Colon (tissue), 2 donors: ENCODE data around the gene COL16A1.

Source experiments
- FAIRE-seq: peaks from 2 replicates; lab custom pipeline; 2012; peaks lifted over from hg19 to GRCh38; lab: Jason Lieb, UNC
- donor health status: control.
- donor health status: control.

Gene COL16A1

DNA sequence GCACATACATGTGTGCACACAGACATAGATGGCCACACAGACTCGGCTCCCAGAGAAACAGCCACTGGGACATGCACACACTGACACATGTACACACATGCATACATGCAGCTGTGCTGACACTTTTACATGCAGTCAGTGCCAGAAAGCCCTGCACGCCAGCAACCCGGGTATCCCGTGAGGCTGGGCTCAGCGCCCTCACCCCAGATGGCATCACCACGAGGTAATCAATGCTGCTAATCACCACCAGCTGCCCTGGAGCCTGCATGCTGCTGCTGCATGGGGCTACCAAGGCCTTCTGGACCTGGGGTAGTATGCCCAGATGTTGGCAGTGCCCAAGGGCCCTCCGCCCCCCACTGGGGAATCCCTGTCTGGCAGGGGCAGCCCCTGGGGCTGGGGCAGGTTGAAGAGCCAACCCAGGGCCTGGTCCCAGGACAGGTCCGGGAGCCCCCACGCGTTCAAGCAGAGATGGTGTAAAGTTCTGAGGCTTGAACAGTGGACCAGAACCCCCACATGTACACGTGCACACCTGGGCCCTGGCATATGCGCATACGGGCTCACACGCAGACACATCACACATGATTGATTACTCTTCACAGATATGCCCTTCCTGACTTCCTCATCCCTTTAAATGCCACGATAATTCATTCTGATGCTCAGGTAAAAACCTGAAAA, 2.7 kb upstream of the COL16A1 start:
- no peak for FAIRE-seq

DNA sequence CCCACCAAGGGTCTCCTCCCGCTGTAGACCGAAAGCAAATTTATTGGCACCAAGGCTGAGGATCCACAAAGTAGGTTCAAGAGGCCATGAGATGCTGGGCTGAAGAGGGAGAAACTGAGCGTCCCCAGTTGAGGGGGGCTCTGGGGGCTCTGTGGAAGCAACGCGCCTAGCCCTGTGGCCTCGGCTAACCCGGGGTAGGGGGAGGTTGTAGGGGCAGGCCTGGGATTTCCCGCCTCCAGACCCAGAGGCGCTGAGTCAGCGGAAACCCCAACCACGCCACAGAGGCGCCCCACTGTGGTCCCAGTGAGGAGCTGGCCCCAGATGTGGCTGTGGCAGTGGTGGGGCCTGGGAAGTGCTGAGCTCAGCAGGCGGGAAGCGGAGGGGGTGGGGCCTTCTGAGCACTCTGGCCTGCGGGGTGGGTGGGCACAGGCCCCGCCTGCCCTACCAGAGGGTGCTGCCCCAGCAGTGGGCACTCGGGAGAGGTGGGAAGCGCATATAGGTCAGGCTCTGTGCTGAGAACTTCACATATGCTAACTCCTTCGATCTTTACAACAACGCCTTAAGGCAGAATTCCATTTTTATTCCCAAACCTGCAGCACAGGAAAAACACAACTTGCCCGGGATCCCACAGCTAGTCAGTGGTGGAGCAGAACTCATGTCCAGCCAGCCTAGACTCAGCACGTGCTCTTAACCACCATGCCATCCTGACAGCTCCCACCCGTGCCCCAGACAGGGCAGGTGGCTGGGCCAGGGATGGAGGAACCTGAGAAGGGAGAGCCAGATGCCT, 1.5 kb upstream of the COL16A1 start:
- no peak for FAIRE-seq

DNA sequence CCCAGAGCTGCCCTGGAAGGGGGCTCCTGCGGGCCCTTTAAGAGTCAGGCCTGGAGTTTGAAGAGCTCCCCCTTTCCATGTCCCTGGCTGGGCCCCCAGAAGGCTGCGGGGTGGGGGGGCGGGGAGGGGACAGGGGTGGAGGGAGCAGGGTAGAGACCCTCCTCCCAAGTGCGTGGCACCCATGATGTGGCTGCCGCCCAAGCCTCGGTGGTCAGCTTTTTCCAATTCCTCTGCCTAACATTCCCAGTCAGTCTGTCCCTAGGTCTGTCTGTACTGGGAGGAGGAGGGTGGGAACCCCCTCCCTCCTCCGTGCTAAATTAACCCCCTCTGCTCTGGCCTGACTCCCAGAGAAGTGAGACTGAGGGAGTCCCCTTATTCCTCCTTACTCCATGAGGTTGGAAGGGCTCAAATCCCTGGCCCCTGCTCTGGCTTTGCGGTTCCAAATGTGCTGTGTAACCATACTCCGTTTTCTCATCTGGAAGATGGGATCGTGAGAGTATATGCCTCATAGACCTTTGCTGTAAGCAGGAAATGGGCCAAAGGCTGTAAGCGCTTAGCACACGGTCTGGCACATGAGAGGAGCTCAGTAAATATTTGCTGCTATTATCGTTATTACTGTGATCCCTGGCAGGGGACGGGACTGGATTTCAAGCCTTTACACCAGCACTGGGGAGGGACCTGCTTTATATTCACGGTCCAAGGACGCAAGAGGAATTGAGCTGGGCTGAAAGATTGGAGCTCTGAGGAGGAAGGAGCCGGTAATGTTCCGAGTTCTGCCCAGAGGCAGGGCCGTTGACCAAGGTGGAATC, 658 bp upstream of the COL16A1 start:
- FAIRE-seq = no peak

DNA sequence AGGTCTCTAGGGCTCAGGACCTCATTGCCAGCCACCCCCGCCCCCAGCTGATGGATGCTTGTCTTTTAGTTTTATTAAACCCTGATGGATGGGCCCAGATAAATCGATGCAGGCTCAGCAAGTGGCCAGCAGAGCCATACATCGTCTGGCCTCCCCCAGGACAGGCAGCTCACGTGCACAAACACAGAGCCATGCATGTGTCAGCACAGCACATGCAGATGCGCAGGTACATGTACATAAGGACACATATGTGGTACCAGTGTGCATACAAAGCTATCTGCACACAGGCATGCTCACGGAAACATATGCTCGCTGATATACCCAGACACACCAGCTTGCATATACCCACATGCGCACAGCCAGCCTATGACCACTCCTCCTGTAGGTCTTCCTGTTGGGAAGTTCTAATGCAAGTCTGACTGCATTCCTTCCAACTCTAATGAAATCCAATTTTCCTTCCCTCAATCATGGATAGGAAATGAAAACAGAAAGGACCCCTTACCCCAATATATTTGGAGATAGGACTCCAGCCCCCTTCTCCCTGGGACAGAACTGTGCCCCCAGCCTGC, 897 bp downstream of the COL16A1 start:
- no peak for FAIRE-seq

DNA sequence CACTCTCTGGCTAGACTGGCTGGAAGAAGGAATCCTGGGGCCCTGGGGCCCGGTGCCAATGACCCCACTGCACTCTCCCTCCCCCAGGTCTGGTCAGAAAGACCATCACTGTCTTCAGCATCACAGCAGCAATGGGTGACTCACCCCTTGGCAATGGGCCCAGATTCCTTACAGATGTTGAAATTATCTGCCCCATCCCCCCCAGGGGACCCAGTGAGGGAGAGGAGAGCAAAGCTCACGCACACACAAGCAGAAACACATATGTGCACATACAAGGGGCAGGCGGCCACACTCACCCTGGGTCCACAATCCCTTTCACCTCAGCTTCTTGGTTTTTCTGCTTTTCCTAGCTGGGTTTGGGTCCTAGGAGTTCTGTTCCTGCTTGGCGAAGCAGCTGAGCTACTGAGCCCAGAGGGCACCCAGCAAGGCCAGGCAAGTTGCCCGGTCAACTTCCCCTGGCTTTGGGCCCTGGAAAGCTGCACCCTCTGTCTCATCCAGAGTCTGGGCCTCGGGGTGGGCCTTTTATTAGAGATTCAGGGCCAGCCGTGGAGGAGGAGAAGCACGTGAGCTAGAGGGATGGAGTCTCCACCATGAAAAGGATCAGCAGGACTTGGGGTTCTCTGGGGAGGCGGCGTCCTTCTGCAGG, 2.6 kb downstream of the COL16A1 start:
- FAIRE-seq = no peak

DNA sequence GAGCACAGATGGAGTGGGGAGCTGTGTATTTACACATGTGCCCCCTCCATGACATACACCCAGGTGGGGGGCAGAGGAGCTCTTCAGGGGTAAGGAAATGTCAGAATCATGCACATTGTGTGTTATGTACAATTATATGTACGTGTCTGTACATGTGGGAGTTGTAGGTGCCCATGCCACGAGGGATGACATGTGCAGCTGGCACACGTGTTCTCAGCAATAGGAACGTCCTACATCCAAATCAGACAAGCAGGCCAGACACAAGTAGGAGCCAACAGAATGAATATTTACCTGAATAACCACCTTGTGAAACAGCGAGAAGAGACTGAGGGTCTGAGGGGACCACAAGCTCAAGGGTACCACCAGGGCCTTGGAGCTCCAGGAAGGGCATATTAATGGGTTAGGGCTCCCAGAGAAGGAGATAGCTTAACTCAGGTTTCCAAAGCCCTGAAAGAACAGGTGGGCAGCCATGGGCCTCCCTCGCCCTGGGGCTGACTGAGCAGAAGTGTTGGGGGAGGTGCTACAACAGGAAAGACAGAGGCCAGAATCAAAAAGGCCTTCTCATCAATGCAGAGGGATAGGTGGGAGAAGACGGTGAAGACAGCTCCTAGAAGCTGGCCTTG, 3.2 kb downstream of the COL16A1 start:
- FAIRE-seq = no peak

GRCh38 chr1:31699341-31699891, 4.4 kb downstream of the COL16A1 start:
- FAIRE-seq = no peak

DNA sequence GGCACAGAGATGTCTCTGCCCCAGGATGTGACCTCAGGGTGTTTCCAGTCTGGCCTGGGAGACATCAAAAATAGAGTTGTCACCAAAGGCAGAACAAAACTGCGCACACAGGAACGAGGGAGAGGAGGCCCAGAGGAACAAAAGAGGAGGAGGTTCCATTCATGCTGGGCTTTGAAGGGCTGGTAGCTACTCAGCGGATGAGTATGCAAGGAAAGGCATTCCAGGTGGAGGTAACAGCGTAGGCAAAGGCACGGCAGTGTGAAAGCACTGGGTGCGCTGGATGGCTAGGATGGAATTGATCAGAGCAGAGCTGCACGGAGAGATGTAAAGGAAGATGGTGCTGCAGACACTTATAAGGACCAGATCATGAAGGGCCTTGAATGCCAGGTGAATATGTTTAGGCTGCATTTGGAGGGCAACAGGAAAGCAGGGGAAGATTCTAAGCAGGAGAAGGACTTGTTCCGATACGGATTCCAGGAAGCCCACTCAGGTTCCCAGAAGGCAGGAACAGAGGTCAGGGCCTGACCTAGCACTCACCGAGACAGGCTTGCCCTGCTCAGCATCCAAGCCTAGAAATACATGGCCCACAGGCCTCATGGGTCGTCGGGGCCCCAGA, 6.3 kb downstream of the COL16A1 start:
- FAIRE-seq = no peak

DNA sequence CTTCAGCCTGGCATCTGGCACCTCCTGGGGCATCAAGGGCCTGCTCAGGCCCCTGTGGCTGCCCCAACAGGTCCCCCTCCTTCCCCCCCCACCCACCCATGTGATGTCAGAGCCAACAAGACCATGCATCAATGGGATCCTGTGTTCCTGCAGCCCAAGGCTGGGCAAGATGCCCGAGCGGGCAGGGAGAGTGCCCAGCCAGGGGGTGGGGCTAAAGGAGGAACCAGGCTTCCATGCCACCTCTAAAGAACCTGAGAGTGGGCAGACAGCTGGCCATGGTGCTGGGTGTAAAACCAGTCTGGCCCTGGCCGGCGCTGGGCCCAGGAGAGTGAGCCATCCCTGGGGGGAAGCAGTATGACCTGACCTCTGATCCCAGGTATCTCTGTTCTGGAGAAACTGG, 7.6 kb downstream of the COL16A1 start:
- no peak for FAIRE-seq

DNA sequence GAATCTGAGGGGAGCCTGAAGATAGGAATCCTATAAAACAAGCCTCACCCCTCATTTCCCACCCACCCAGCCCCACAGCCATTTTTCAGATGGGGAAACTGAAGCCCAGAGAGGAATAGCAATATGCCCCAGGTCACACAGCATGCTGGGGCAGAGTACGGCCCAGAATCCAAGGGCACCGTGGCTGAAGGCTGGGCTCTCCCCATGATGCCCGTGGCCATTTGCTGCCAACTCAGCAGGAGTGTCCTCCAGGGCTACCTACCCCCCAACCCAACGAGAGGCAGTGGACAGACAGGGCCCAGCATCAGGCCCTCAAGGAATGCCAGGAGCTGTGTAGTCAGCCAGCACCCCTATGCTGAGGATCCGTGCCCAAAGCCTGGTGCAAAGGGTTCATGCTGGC, 8.5 kb downstream of the COL16A1 start:
- no peak for FAIRE-seq

GRCh38 chr1:31694964-31695313, 8.9 kb downstream of the COL16A1 start:
- no peak for FAIRE-seq

- FAIRE-seq = no peak
Measured at GRCh38 chr1:31694069-31694963, 9.5 kb downstream of the COL16A1 start.

GRCh38 chr1:31693231-31693630, 10.6 kb downstream of the COL16A1 start:
- FAIRE-seq = no peak

GRCh38 chr1:31691951-31692350, 11.9 kb downstream of the COL16A1 start:
- FAIRE-seq = no peak

DNA sequence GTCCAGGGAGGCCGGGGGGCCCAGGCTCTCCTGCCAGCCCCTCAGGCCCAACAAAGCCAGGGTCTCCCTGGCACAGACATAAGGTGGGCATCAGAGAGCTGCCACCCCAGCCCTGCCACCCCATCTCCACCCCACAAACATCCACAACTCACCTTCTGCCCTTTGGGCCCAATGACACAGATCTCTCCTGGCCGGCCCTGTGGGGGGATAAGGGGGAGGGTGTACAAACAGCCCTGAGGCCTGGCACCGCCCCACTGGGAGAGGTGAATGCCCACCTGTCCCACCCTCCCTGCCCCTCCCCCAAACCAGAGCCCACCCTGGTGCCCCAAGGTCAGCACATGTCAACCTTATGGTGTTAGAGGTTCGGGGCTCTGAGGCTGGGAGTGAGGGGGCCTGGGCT, 12.4 kb downstream of the COL16A1 start:
- FAIRE-seq = no peak

DNA sequence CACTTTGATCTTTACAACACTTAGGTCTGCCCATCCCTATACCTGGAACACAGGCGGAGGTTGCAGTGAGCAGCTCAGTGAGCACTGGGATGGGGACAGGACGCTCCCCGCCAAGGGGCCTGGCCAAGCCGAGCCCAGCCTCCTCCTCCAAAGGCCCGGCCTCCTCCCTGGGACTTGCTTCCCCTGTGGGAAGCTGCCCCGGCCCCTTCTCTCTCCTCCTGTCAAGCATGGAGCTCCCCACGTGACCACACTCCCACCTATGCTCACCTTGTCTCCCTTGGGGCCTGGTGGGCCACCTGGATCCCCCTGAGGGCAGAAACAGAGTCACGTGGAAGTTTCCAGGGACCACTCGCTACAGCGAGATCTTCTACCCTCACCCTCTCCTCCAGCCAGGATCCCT, 12.9 kb downstream of the COL16A1 start:
- no peak for FAIRE-seq

DNA sequence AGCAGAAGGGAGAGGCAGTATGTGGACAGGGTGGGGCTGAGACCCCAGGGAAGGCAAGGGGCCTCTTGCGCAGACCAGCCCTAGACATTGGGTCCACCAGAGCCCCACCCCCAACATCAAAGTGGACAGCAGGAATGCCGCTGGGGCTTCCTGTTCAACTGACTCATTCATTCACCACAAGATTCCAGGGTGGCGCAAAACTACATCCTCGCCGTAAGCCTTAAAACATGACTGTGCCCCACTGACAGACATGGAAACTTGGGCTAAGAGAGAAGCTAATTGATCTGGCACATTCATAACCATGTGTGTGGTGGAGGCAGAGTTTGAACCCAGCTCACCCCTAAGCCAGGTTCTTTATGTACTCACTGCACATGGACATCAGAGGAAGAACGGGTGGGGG, 14.0 kb downstream of the COL16A1 start:
- no peak for FAIRE-seq

DNA sequence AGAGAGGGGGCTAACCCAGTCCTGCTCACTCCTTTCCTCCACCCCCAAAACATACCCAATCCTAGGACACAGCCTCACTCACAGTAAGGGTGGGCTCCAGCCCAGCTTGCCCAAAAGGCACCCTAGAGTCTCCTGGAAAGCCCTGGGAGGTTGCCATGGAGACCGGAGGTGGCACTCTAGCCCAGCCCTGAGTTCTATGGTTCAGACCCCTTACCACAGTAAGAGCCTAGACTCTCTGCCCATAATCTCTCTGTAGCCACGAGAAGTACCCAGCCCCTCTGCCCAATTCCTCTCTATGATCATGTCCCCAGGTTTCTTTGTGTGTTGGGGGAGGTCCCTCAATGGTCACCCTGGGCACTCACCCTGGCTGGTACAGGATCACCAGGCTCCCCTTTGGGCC, 14.4 kb downstream of the COL16A1 start:
- no peak for FAIRE-seq

DNA sequence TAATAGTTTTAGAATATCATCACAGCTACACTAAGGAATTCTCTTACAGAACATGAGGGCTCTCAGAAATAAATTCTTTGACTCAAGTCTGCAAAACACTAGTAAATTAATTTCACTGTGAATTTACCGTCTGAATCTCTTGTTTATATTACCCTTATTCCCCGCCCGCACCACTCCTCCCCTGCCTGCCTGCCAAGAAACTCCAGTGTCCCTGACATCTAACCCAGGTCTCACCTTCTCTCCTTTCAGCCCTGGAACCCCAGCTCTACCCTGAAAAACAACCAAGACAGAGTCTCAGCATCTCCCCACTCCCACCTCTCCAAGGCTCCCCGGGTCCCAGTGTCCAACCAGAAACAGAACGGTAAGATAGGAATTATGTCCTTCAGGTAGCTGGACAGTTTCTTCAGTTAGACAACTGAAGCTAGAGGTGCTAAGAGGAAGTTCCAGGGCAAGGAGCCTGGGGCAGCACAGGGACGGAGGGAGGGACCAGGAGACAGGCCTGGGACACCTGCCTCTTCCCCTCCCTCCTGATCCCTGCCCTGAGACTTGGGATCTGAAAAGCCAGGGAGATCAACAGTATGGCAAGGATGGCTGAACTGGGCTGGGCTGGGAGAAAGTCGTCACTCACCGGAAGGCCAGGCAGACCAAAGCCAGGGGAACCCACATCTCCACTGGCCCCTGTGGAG, 15.4 kb downstream of the COL16A1 start:
- no peak for FAIRE-seq
